Sigmoid colon (tissue), 4 donors: ENCODE results near the gene CITED2.

Source experiments
- EP300 ChIP-seq, 4 donors: sonication (generic); formaldehyde crosslinking; IDR thresholded peaks; one replicate each; pipeline ENCODE4 v1.6.1; 2017; ENCODE audit warnings: antibody characterized with exemption in 4 of 4
- POLR2A ChIP-seq, 2 donors: fragments of 450-650 bp; IDR thresholded peaks; one replicate each; pipeline ENCODE4 v1.6.1; 2016; ENCODE audit warnings: antibody characterized with exemption in 2 of 2, mild to moderate bottlenecking in 2 of 2, moderate library complexity in 2 of 2
- POLR2AphosphoS5 ChIP-seq, 4 donors: sonication (generic); formaldehyde crosslinking; IDR thresholded peaks; one replicate each; pipeline ENCODE4 v1.6.1; 2017; ENCODE audit warnings: antibody characterized with exemption in 4 of 4
- TF ChIP-seq, protein P1 (sequence below), 4 experiments: fragments of 450-650 bp in 3 of 4; fragments of 200-600 bp in 1 of 4; IDR thresholded peaks; one replicate each; pipeline ENCODE4 v1.5.1; 2016 to 2019; ENCODE audit warnings: antibody characterized with exemption in 4 of 4, mild to moderate bottlenecking in 3 of 4, moderate library complexity in 2 of 4

DNA sequence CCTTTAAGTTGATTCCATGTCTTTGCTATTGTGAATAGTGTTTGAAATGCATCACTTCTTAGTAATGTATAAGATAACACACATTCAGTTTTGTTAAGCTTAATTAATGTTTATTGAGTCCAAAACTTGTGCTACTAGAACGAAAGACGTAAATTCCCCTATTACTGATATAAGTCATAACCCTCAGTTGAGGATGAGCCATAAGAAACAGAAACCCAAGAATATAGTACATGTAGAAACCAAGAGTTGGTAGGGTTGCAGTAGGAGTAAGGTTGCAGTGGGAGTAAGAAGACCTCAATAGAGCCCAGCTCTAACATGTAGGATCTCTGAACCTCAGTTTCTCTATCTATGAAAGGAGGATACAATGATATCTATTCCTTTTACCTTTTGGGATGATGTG is 19.3 kb downstream of the CITED2 start:
- TF ChIP-seq, protein P1, sequence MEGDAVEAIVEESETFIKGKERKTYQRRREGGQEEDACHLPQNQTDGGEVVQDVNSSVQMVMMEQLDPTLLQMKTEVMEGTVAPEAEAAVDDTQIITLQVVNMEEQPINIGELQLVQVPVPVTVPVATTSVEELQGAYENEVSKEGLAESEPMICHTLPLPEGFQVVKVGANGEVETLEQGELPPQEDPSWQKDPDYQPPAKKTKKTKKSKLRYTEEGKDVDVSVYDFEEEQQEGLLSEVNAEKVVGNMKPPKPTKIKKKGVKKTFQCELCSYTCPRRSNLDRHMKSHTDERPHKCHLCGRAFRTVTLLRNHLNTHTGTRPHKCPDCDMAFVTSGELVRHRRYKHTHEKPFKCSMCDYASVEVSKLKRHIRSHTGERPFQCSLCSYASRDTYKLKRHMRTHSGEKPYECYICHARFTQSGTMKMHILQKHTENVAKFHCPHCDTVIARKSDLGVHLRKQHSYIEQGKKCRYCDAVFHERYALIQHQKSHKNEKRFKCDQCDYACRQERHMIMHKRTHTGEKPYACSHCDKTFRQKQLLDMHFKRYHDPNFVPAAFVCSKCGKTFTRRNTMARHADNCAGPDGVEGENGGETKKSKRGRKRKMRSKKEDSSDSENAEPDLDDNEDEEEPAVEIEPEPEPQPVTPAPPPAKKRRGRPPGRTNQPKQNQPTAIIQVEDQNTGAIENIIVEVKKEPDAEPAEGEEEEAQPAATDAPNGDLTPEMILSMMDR (IDR thresholded peaks at IDR 0.05): no peak
- no peak for TF ChIP-seq POLR2A (IDR thresholded peaks at IDR 0.05)
- TF ChIP-seq EP300 (IDR thresholded peaks at IDR 0.05): no peak
- no peak for TF ChIP-seq POLR2AphosphoS5 (IDR thresholded peaks at IDR 0.05)
